ENCODE measurements around the gene COX18.

COX18 gene

GRCh38 chr4:73069338-73070073 is at the start of gene COX18:
COX18 (minus strand) TSS chr4:73069716; CDS start chr4:73069649, 67 bp downstream.
- peak; percentile 99 for DNase-seq

DNA sequence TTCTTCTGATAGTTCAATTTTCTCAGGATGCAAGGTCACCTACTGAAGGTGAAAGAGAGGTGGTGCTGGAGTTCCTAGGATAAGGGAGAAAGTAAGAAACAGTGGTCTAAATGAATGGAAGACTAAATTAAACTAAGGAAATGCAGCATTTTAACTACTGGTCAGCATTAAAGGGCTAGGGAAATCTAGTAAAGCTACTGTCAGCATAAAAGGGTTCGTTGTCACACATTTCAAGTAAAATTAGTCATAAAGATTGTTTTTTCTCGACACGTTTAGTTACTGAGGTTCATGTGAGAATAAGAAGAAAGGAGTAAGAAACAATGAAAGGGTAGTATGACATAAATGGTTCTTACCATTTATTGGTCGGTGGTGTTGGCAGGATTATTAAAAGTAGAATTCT is 40.0 kb upstream of the COX18 start:
- DNase-seq, result no peak

GRCh38 chr4:73104695-73105094 is 35.2 kb upstream of the COX18 start:
- DNase-seq, result peak; percentile 19

DNA sequence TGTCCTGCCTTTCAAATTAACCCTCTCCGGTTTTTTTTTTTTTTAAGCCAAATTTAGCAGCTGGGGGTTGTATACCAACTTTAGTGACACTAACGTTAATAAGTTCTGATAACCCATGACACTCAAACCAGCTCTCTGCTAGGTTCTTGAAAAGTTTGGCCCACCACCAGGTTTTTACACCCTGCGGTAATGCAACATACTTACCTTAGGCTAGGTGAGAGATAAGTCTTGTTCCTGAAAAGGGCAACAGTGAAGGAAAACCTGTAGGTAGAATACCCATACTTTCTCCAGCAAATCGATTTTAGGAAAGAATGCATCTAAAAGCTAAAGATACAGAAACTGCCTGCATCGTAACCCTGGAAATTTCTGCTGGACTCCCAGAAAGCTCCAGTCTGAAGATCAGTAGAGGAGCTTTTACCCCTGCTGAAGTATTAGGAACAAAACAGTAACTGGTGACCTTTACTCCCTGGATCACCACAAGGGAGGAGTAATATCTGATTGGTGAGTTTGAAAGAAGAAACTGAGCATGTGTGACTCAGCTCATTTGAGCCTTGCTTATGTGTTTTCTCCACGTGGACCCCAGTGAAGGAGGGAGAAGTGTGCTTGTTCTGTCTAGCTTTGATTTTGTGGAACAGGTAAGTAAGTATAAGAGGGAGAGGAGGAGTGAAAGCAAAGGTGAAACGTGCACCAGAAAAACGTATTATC is 34.4 kb upstream of the COX18 start:
- peak; percentile 27 for DNase-seq

- DNase-seq, result no peak
These were observed 29.6 kb upstream of the COX18 start for GRCh38 chr4:73099143-73099542.

- no peak for DNase-seq
These were observed 29.2 kb upstream of the COX18 start for GRCh38 chr4:73098713-73099112.

DNA sequence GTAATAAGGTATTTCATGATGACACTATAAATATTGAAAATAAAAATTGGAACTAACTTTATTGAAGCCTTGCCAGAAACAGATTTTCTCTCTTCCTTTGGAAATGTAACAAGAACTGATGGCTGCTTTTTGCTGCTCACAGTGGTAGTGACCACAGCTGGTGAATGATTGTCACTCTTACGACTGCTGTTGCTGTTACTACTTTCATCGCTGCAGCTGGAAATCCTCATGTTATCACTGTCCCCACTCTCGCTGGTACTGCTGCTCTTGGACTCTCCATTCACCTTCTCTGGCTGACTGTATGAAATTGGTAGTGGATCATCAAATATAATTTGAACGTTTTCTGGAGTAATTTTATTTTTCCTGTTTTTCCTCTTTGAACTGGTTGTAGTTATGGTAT is 28.5 kb upstream of the COX18 start:
- no peak for DNase-seq

- DNase-seq, result no peak
These were observed 23.4 kb upstream of the COX18 start for GRCh38 chr4:73092868-73093267.

DNA sequence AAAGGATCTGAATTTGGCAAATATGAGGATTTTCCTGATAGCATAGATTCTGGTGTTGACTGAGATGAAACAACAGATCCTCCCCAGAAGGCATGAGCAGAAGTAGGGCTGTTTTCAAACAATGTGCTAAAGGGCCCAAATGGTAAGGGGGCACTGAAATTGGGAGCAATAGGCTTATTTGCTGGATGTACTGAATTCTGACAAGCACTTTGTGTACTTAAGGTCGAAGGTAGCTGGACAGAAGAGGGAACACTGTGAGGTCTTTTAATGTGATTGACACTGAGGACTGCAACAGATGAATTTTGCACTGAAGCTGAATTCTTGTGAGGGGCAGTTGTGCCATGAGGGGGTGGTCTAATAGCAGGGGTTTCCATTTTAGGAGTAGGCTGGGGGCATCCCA is 21.2 kb upstream of the COX18 start:
- DNase-seq, result no peak

DNA sequence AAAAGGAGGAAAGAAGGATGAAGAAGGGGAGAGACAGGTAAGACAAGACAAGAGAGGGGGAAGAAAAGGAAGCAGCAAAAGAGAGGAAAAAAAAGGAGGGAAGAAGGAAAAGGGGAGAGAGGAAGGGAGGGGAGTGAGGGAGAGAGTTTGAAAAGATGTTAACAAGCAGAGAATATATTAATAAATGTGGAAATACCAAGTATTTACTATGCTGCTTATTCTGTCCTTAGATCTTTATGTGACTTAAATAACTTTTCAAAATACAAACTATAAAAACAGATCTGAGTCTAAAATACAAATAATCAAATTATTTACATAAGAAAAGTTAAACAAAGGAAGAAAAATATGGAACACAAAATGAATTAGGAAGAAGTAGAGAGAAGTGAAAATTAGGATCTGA is 18.4 kb upstream of the COX18 start:
- DNase-seq, result no peak

DNA sequence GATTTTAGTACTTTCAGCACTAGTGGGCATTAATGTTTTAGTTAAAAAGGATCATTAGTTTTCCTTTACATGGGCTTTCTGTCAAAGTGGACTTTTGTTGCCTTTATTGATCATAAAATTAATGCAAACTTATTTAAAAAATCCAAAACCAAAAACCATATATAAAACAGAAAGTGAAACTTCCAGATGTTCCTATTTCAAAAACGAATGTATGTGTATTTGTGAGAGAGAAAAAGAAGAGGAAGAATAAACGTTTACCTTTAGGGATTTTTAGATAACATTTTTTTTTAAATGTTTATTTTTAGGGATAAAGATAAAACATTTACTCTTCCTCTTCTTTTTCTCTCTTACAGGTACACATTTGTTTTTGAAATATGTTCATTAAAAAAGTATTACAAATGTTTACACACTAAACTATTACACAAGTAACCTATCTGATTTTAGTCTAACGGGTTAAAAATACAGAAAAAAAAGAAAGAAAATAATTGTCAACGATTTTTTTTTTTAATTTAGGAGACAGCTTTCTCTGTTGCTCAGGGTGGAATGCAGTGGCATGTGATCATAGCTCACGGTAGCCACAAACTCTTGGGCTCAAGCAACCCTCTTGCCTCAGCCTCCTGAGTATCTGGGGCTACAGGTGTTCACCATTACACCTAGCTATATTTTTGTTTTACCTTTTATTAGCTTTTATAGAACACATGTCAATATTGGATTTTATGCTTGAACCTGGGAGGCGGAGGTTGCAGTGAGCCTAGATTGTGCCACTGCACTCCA is 16.8 kb upstream of the COX18 start:
- no peak for DNase-seq

- no peak for DNase-seq
These were observed 11.3 kb upstream of the COX18 start for GRCh38 chr4:73080789-73081188.

DNA sequence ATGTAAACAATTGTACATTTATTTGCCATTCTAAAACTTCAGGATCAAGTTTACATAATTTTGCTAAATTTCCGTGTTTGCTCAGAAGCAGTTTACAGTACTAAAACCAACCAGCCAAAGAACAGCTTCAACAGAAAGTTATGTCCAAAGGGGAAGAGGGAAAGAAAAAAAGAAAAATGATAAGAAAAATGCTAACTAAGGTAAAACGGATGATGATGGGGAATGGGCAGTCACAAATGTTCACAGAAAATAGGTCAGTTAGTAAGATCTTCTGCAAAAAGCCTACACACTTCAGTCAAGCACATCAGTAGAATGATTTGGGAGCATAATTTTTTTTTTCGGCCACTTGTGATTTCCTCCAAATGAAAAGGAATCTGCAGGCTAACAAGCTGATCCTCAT is 6.3 kb upstream of the COX18 start:
- no peak for DNase-seq

DNA sequence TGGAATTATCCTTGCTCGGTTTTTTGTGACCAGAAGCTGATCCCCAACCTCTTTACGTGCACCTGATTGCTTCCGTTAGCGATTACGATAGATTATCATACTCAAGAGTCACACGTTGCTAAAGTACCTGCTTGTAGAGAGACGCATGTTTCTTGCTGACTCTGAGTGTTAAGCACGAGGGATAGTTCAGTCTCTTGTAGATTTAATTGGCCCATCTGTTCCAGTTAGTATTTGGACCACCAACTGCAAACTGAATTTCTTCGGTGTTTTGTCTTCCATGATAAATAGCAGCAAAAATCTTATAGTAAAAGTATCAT is 516 bp upstream of the COX18 start:
- no peak for DNase-seq

DNA sequence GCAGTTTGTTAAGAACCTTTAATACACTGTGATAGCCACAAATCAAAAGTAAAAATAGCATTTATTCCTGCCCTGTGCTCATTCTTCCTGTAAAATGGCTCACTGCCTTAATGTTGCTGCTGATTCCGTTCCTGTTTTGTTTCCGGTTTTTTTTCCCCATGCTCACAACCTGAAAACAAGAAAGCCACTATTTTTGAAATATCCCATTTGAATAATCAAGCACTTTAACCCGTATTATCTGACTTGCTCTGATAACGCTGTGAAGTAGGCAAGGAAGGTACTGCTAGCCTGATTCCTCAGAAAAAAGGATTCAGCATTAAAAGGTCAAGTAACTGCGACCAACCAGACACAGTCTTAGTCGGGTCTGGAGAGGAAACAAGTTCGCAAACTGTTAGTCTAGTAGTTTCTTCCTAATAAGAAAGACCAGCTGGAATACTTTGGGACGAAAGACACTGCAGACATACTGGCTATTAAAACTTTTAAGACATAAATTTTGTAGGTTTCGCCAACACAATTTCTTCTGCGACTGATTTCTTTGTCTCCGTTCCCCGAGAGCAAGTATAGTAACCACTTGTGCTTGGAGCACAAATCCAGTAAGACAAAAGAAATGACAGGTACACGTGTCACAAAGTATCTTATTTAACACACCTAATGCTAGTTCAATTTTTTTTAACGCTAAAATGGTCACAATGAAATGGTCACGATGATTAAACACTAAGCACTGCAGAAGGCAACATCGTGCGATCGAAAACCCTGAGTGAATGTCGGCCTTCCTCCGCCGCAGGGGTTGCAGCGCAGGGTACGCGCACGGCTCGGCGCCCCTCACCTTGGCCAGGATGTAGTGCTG is 802 bp downstream of the COX18 start:
- peak; percentile 77 for DNase-seq

DNA sequence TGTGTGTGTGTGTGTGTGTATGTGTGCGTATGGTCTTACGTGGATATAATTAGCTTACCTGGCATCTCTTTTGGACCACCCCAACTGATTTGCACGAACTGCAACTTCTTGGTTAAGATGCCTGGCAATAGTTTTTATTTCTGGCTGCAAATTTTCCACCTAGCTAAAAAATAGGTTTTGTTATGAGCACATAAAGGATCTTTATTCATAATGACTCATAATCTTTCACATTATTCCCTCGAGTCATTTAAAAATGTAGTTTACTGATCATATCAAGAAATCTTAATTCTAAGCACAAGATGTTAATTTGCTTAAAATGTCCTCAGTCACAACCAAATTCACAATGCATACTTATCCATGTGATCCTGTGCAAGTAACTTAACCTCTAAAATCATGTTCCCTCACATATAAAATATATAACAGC is 1.5 kb downstream of the COX18 start:
- peak; percentile 33 for DNase-seq

GRCh38 chr4:73066928-73067327 is 2.6 kb downstream of the COX18 start:
- no peak for DNase-seq

DNA sequence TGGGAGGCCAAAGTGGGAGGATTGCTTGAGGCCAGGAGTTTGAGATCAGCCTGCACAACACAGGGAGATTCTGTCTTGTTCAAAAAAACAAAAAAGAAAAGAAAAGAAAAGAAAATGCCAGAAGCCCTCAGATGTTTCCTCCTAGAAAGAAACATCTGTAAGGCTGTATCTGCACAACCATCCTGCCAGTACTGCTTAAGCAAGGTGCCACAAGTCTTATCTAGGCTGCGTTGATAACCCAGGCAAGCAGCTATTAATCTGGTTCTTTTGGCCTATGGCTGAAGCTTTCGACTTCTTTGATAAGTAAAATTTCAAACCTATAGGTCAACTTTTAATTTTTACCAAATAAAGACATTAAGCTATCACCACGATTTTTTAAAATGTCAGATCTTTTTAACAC is 3.1 kb downstream of the COX18 start:
- DNase-seq, result peak; percentile 64

GRCh38 chr4:73064536-73064935 is 5.0 kb downstream of the COX18 start:
- no peak for DNase-seq

- DNase-seq, result no peak
These were observed 14.1 kb downstream of the COX18 start for GRCh38 chr4:73055241-73055897.

DNA sequence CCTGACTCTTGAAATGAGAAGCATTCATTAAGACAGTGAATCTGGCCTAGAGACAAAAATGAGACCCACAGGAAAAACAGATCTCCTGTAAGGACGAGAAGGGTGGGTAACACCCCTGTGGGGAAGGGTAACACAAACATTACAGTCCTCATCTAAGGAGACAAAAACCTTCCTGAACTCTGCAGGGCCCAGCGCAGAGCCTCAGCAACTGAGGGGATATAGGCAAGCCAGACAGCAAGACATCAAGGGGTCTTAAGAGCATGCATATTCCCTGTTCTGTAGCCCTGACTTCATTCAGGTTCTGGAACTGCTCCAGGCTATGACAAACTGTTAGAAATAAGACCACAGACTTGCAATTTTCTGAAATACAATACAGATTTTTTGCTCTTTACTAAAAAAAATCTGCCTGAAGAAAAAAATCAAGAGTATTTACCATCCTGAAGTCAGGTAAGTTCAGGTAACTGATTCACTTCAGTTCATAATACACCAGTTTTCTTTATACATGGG is 15.5 kb downstream of the COX18 start:
- no peak for DNase-seq

DNA sequence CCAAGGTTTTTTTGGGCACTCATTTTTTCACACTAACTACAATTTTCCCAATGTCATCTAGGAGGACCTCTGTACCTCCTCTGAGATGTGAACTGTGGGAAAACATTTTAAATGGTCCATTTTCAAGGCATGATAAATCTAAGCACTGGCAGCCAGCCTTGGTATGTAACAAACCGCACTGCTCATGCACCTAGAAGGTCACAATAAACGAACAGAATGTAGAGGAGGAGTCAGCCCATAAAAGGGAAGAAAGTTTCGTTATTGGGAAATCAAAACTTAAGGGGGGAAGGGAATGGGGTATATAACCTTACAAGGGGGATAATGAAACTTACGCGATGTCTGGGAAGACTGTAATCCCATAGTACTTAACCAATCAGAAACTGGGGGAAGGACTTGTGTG is 16.4 kb downstream of the COX18 start:
- DNase-seq, result no peak

Measured in hematopoietic multipotent progenitor cell treated with erythropoietin and hydrocortisone succinate and interleukin-3 and kit ligand, for 4 days (in vitro differentiated cells).